ENCODE results near the gene TRIP13.
A peak's percentile ranks its signal among the peaks of the same experiment; 100 is the strongest.
"Not testable (repeated sequence)": the region's sequence is repeated elsewhere in the genome, so short reads cannot be mapped to it uniquely, and the experiment has no call there.

Gene TRIP13

DNA sequence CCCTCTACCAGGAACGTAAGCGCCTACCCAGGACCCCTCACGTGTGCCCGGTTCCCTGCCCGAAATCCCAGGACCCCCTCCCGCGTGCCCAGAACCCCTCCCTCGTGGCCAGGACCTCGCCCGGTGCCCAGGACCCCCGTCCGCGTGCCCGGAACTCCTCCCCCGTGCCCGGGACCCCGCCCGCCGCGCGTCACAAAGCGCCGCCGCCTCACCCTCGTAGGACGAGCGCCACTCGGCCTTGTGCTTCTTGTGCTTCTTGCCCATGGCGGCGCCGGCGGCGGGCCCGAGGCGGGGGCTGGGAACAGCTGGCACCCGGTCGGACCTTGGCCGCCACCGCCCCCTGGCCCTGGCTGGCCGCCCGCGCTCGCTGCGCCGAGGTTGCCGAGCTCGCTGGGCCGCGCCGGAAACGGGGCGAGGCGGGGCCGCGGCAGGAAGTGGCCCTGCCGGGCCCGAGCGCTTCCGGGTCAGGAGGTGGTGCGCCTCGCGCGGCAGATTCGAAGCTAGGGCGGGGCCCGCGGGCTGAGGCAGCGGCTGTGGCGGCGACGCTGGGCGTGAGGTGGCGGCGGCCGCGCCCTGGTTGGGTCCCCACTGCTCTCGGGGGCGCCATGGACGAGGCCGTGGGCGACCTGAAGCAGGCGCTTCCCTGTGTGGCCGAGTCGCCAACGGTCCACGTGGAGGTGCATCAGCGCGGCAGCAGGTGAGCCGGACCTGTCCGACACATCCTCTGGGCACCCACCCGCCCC is at the start of gene TRIP13, which contains the start of gene BRD9:
Gene TRIP13 (plus strand): TSS at position 491 of the 743 bp plus-strand sequence. CDS start 115 bp downstream, at position 606.
Gene BRD9 (minus strand): TSS at position 408 of the 743 bp plus-strand sequence. CDS start 144 bp downstream, at position 264.
- DNase-seq = peak; percentile 36 to 59

GRCh38 chr5:843371-843770 is 49.3 kb upstream of the TRIP13 start:
- DNase-seq = not testable (repeated sequence)

GRCh38 chr5:843926-844325 is 48.8 kb upstream of the TRIP13 start:
- not testable (repeated sequence) for DNase-seq

DNA sequence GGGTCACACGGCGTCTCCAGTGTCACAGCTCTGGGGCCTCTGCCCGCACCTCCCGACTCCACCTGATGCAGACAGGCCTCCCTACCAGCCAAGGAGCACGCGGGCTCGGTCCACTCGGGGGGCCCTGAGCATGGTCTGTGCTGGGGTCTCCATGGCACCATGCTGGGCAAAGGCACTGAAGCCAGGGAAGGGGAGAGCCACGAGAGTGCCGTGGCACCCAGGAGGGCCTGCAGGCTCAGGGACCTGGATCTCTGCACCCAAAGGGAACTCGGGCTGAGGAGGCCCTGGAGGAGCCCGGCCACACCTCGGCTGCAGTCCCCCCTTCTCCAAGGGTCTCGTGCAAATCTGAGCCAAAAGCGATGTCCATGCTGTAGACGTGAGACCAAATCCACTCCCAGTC is 48.3 kb upstream of the TRIP13 start:
- not testable (repeated sequence) for DNase-seq

GRCh38 chr5:845031-845675 is 47.5 kb upstream of the TRIP13 start:
- not testable (repeated sequence) for DNase-seq

GRCh38 chr5:845676-846601 is 46.7 kb upstream of the TRIP13 start:
- DNase-seq = not testable (repeated sequence)

DNA sequence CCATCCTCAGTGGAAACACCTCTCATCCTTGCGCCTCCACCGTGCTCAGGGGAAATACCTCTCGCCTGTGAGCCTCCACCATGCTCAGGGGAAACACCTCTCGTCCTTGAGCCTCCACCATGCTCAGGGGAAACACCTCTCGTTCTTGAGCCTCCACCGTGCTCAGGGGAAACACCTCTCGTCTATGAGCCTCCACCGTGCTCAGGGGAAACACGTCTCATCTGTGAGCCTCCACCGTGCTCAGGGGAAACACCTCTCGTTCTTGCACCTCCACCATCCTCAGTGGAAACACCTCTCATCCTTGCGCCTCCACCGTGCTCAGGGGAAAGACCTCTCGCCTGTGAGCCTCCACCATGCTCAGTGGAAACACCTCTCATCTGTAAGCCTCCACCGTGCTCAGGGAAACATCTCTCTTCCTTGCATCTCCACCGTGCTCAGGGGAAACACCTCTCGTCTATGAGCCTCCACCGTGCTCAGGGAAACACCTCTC is 46.0 kb upstream of the TRIP13 start:
- not testable (repeated sequence) for DNase-seq

DNA sequence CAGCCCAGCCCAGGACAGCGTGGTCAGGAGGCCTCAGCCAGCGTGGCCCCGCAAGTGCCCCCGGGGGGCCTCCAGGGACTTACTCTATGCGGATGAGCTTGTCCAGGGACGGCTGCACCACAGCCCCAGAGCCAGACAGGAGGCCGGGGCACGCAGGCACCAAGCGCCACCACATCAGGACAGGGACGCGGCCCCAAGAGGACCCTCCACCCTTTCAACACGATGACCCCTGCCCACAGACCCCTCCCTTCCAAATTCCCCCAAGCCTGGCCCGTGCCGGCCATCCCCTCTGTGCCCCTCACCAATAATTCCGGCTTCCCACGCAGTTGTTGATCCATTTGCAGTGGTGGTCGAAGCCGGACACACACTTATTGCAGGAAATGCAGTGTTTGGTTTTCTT is 45.5 kb upstream of the TRIP13 start:
- DNase-seq = not testable (repeated sequence)

DNA sequence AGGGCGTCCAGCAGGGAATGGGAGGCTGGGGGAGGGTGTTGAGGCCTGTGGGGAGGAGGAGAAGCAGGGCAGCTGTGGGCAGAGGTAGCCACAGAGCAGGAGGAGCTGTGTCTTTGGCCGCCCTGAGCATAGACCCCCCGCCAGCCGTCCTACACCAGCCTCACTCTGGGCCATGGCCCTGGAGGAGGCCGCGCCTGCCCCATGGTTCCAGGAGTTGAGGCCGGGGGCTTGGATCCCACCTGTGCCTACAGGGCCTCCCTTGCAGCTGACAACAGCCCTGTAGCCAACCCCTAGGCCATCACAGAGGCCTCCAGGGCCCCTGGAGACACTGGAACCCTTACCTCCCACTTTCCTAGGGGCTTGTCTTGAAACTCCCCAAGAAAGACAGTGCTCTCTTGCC is 44.9 kb upstream of the TRIP13 start:
- not testable (repeated sequence) for DNase-seq

GRCh38 chr5:848671-849111 is 44.0 kb upstream of the TRIP13 start:
- DNase-seq = no peak

- no peak for DNase-seq
Observed at GRCh38 chr5:849651-850301, 42.9 kb upstream of the TRIP13 start.

DNA sequence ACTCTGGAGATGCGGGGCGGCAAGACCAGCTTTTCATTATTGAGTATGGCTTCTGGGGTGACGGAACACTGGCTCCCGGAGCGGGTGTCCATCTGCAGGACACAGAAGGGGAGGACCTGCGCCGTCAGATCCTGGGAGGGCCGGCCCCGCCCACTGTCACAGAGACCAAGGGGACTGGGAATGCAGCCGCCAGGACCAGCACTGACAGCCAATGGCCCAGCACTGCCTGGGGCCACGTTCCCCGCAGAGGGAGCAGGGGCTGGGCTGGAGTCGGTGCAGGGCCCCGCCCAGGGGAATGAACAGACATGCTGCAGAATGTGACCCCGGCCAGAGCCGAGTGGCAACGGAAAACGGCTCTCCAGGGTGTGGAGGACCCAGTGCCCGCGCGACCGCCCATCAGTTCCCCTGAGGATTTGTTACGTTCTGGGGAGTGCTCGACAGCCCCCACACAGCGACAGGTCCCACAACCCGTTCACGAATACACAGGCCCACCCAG is 42.1 kb upstream of the TRIP13 start, which contains the start of gene ZDHHC11:
Gene ZDHHC11 (minus strand): TSS at position 476 of the 496 bp plus-strand sequence. CDS start 384 bp downstream, at position 92.
- no peak for DNase-seq

DNA sequence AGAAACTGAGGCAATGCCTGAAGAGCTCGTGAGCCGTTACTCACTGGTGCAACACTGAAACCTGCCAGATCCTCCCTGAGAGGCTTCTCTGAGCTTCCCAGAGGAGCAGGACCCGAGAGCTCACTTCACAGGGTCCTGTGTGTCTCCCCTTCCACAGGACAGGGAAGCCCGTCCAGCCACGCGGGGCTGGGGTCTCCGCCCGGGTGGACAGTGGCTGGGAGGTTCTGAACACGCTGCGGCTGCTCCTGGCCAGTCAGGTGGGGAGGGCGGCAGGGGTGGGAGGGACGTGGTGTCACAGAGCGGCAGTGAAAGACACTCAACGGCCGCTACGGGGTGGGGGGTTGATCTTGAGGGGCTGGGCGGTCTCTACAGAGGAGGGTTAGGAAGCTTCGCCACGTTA is 41.6 kb upstream of the TRIP13 start:
- no peak for DNase-seq

- no peak for DNase-seq
Observed at GRCh38 chr5:851553-851952, 41.1 kb upstream of the TRIP13 start.

DNA sequence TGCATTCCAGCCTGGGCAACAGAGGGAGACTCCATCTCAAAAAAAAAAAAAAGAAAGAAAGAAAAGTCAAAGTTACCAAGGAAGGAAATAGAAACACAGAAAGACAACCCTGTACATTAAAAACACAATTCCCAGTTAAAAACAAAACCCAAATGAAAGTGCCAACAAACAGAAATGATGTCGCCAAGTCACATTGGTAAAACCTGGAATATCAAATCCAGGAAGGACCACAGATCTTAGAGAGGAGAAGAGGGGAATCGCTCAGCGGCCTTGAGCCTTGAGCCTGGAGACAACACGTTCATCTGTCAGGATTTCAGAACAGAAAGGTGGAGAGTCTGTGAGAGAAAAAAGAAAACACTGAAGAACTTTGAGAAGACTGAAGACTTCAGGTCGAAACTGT is 40.7 kb upstream of the TRIP13 start:
- DNase-seq = no peak

- no peak for DNase-seq
Observed at GRCh38 chr5:852431-853401, 40.0 kb upstream of the TRIP13 start.

- DNase-seq = not testable (repeated sequence)
Observed at GRCh38 chr5:853416-854090, 39.1 kb upstream of the TRIP13 start.

GRCh38 chr5:854217-854616 is 38.5 kb upstream of the TRIP13 start:
- no peak for DNase-seq

- DNase-seq = no peak
Observed at GRCh38 chr5:854966-855743, 37.5 kb upstream of the TRIP13 start.
